Measurements from ENCODE around the gene CDADC1.

CDADC1 gene

DNA sequence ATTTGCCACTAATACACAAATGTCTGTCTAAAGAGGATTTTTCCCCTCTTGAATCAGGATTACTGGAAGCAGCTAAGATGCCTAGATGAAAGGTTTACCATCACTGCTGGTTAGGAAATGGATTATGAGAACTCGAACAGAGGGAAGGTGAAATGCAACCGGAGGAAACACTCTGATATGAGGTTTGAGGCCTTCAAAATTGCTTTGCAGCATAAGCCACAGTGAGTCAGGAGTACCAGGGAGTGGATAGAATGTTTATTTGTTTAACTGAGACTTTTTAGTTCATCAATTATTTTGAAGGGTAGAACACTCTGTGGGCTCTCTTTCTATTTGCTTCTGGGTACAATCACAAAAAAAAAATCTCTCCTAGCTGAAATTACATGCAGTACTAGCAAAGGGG, 18.1 kb downstream of the CDADC1 start:
- no peak overlapping the region for H2AFZ ChIP-seq
- no peak overlapping the region for H3K9ac ChIP-seq
- H3K27ac ChIP-seq, result no peak overlapping the region
- H3K4me1 ChIP-seq, result peaks cover 3% of the 10 kb centered on the region
- no peaks in the 10 kb centered on the region for H3K79me2 ChIP-seq
- H3K27me3 ChIP-seq (ENCODE audit: control insufficient read depth, insufficient read depth, low read length), result no peaks in the 10 kb centered on the region
- TF ChIP-seq CTCF (IDR thresholded peaks at IDR 0.05), result no peak
- no peak overlapping the region for H3K4me2 ChIP-seq (ENCODE audit: low read length)
- H3K36me3 ChIP-seq (ENCODE audit: control insufficient read depth, insufficient read depth, low read length), result no peaks in the 10 kb centered on the region
- no peaks in the 10 kb centered on the region for H3K9me3 ChIP-seq (ENCODE audit: control insufficient read depth, low read length)
- H3K4me3 ChIP-seq (ENCODE audit: low read depth, low read length), result no peak overlapping the region

- no peak overlapping the region for H3K9ac ChIP-seq
- no peak for TF ChIP-seq CTCF (IDR thresholded peaks at IDR 0.05)
- no peaks in the 10 kb centered on the region for H3K36me3 ChIP-seq (ENCODE audit: control insufficient read depth, insufficient read depth, low read length)
- no peak overlapping the region for H3K4me2 ChIP-seq (ENCODE audit: low read length)
- no peaks in the 10 kb centered on the region for H3K9me3 ChIP-seq (ENCODE audit: control insufficient read depth, low read length)
- no peaks in the 10 kb centered on the region for H3K79me2 ChIP-seq
- H2AFZ ChIP-seq, result no peak overlapping the region
- H3K4me1 ChIP-seq, result no peaks in the 10 kb centered on the region
- no peak overlapping the region for H3K4me3 ChIP-seq (ENCODE audit: low read depth, low read length)
- no peak overlapping the region for H3K27ac ChIP-seq
- no peaks in the 10 kb centered on the region for H3K27me3 ChIP-seq (ENCODE audit: control insufficient read depth, insufficient read depth, low read length)
Observed at GRCh38 chr13:49271264-49271663, 23.5 kb downstream of the CDADC1 start.

DNA sequence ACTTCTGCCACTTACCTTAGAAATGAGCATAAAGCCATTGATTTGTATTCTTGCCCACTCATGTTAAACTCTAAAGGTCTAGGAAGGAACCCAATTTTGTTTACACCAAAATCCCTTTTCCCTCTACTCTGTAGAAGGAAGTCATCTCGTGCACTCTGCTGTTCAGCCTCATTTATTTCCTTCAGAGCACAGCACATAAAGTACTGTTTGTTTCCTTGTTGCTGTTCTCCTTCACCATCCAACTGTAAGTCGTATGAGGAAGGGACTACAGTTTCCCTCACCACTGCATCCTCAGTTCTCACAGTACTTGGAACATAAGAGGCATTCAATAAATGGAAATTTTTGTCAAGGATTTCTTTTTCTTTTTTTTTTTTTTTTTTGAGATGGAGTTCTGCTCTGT, 24.6 kb downstream of the CDADC1 start:
- Histone ChIP-seq H3K9ac (no peak overlapping the region), H3K4me2 (ENCODE audit: low read length) (no peak overlapping the region), H3K4me1 (no peaks in the 10 kb centered on the region), H3K4me3 (ENCODE audit: low read depth, low read length) (no peak overlapping the region), H3K79me2 (no peaks in the 10 kb centered on the region), H3K27me3 (ENCODE audit: control insufficient read depth, insufficient read depth, low read length) (no peaks in the 10 kb centered on the region), H3K9me3 (ENCODE audit: control insufficient read depth, low read length) (no peaks in the 10 kb centered on the region), H3K27ac (no peak overlapping the region), H2AFZ (no peak overlapping the region), H3K36me3 (ENCODE audit: control insufficient read depth, insufficient read depth, low read length) (no peaks in the 10 kb centered on the region)
- TF ChIP-seq CTCF (IDR thresholded peaks at IDR 0.05), result no peak

DNA sequence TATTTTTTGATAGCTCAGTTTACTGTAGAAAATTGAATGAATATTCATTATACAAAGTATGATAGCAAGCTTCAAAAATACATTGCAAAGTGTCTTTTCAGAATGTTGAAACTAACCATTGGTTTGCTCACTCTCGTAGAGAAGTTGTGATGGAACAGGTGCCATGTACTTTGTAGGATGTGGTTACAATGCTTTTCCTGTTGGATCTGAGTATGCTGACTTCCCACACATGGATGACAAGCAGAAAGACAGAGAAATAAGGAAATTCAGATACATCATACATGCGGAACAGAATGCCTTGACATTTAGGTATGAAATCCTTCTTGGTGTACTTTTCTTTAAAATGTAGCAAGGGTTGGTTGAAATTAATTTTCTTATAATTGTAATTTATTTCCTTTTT, 30.5 kb downstream of the CDADC1 start:
- Histone ChIP-seq H2AFZ (no peak overlapping the region), H3K9ac (no peak overlapping the region), H3K79me2 (no peaks in the 10 kb centered on the region), H3K27ac (no peak overlapping the region), H3K4me2 (ENCODE audit: low read length) (no peak overlapping the region), H3K4me3 (ENCODE audit: low read depth, low read length) (no peak overlapping the region), H3K9me3 (ENCODE audit: control insufficient read depth, low read length) (no peaks in the 10 kb centered on the region), H3K4me1 (no peaks in the 10 kb centered on the region), H3K27me3 (ENCODE audit: control insufficient read depth, insufficient read depth, low read length) (no peaks in the 10 kb centered on the region), H3K36me3 (ENCODE audit: control insufficient read depth, insufficient read depth, low read length) (no peaks in the 10 kb centered on the region)
- TF ChIP-seq CTCF (IDR thresholded peaks at IDR 0.05), result no peak

DNA sequence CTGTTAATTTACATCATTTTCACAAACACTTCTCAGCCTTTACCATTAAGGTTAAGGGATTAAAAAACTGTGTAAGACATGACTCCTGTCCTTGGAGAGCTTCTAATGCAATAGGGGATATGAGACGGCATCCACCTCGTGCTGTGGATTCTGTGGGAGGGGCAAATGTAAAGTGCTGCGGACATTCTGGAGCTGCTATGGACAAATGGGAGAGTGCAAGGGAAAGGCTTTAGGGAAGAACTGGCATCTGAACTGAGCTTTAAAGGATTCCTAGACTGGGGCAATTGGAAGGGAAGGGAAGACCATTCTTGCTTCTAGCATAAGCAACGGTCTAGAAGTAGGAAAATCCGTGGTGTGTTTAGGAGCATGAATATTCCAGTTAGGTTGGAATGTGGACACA, 31.4 kb downstream of the CDADC1 start:
- no peak overlapping the region for H3K9ac ChIP-seq
- no peaks in the 10 kb centered on the region for H3K9me3 ChIP-seq (ENCODE audit: control insufficient read depth, low read length)
- no peak overlapping the region for H2AFZ ChIP-seq
- no peaks in the 10 kb centered on the region for H3K36me3 ChIP-seq (ENCODE audit: control insufficient read depth, insufficient read depth, low read length)
- no peak overlapping the region for H3K4me3 ChIP-seq (ENCODE audit: low read depth, low read length)
- H3K4me1 ChIP-seq, result no peaks in the 10 kb centered on the region
- H3K4me2 ChIP-seq (ENCODE audit: low read length), result no peak overlapping the region
- H3K79me2 ChIP-seq, result no peaks in the 10 kb centered on the region
- H3K27me3 ChIP-seq (ENCODE audit: control insufficient read depth, insufficient read depth, low read length), result no peaks in the 10 kb centered on the region
- no peak overlapping the region for H3K27ac ChIP-seq
- no peak for TF ChIP-seq CTCF (IDR thresholded peaks at IDR 0.05)

Data from parathyroid adenoma (tissue), 2 donors.